SK-N-SH treated with all-trans-retinoic acid at 6 μM for 48 hours (cell line): ENCODE results near the gene MADD.

ENCODE experiments used
- ATAC-seq: fragments of 200-7000 bp; cut with Tn5 transposase; 3 replicates; pipeline ENCODE4 v1.9.1; 2020; ENCODE audit warnings: mild to moderate bottlenecking, moderate library complexity
- ARNTL ChIP-seq: fragments of 450-650 bp; formaldehyde crosslinking; IDR thresholded peaks from 2 replicates; pipeline ENCODE4 v1.5.0; 2020; ENCODE audit warnings: low read depth, mild to moderate bottlenecking, moderate library complexity, borderline replicate concordance
- BACH2 ChIP-seq: fragments of 250-450 bp; sonication (Bioruptor Pico); IDR thresholded peaks from 2 replicates; pipeline ENCODE4 v1.9.0; 2021; ENCODE audit warnings: mild to moderate bottlenecking, borderline replicate concordance
- CSDC2 ChIP-seq: fragments of 250-450 bp; sonication (Bioruptor Pico); IDR thresholded peaks from 2 replicates; pipeline ENCODE4 v1.5.0; 2020; ENCODE audit warnings: mild to moderate bottlenecking, moderate library complexity
- CSRNP3 ChIP-seq: fragments of 250-450 bp; sonication (Bioruptor Pico); IDR thresholded peaks from 2 replicates; pipeline ENCODE4 v1.5.1; 2021; ENCODE audit warnings: mild to moderate bottlenecking, moderate library complexity
- ESRRG ChIP-seq: fragments of 250-450 bp; sonication (Bioruptor Pico); IDR thresholded peaks from 2 replicates; pipeline ENCODE4 v1.6.1; 2021; ENCODE audit warnings: mild to moderate bottlenecking
- GLIS3 ChIP-seq: fragments of 250-450 bp; sonication (Bioruptor Pico); IDR thresholded peaks from 2 replicates; pipeline ENCODE4 v1.5.0; 2020; ENCODE audit warnings: mild to moderate bottlenecking, moderate library complexity
- ISL1 ChIP-seq: fragments of 250-450 bp; sonication (Bioruptor Pico); IDR thresholded peaks from 2 replicates; pipeline ENCODE4 v2.1.2; 2022; ENCODE audit warnings: mild to moderate bottlenecking, moderate library complexity
- PATZ1 ChIP-seq: fragments of 250-450 bp; sonication (Bioruptor Pico); IDR thresholded peaks from 2 replicates; pipeline ENCODE4 v1.8.0; 2020; ENCODE audit warnings: mild to moderate bottlenecking, moderate library complexity, borderline replicate concordance
- POU6F1 ChIP-seq: fragments of 250-450 bp; sonication (Bioruptor Pico); IDR thresholded peaks from 2 replicates; pipeline ENCODE4 v1.8.0; 2021; ENCODE audit warnings: low read depth, mild to moderate bottlenecking, moderate library complexity, borderline replicate concordance
- RARB ChIP-seq: fragments of 250-450 bp; sonication (Bioruptor Pico); IDR thresholded peaks from 2 replicates; pipeline ENCODE4 v1.8.0; 2021; ENCODE audit warnings: mild to moderate bottlenecking, moderate library complexity
- SNAI2 ChIP-seq: fragments of 250-450 bp; sonication (Bioruptor Pico); IDR thresholded peaks from 2 replicates; pipeline ENCODE4 v1.5.0; 2020; ENCODE audit warnings: mild to moderate bottlenecking, moderate library complexity
- TCF4 ChIP-seq: fragments of 250-450 bp; sonication (Bioruptor Pico); IDR thresholded peaks from 2 replicates; pipeline ENCODE4 v1.8.0; 2021; ENCODE audit warnings: mild to moderate bottlenecking, moderate library complexity, borderline replicate concordance
- TOX ChIP-seq: fragments of 250-450 bp; sonication (Bioruptor Pico); IDR thresholded peaks from 2 replicates; pipeline ENCODE4 v1.8.0; 2021; ENCODE audit warnings: mild to moderate bottlenecking, moderate library complexity, borderline replicate concordance
- TSHZ2 ChIP-seq: fragments of 250-450 bp; sonication (Bioruptor Pico); IDR thresholded peaks from 2 replicates; pipeline ENCODE4 v1.5.0; 2020; ENCODE audit warnings: mild to moderate bottlenecking, moderate library complexity
- ZFP3 ChIP-seq: fragments of 250-450 bp; sonication (Bioruptor Pico); IDR thresholded peaks from 2 replicates; pipeline ENCODE4 v1.5.0; 2020; ENCODE audit warnings: mild to moderate bottlenecking, moderate library complexity
- ZFP30 ChIP-seq: fragments of 450-650 bp; formaldehyde crosslinking; IDR thresholded peaks from 2 replicates; pipeline ENCODE4 v1.5.0; 2022; ENCODE audit warnings: mild to moderate bottlenecking, moderate library complexity
- ZNF565 ChIP-seq: fragments of 450-650 bp; formaldehyde crosslinking; conservative IDR thresholded peaks from 2 replicates; pipeline ENCODE4 v1.5.0; 2020; ENCODE audit warnings: low read depth, mild to moderate bottlenecking, moderate library complexity
- ZNF70 ChIP-seq: fragments of 450-650 bp; formaldehyde crosslinking; IDR thresholded peaks from 2 replicates; pipeline ENCODE4 v1.5.0; 2020; ENCODE audit warnings: mild to moderate bottlenecking, moderate library complexity
- ZNF8 ChIP-seq: fragments of 450-650 bp; formaldehyde crosslinking; IDR thresholded peaks from 2 replicates; pipeline ENCODE4 v1.5.0; 2020; ENCODE audit warnings: mild to moderate bottlenecking, moderate library complexity

Gene MADD

GRCh38 chr11:47269829-47270305, at the start of gene MADD:
MADD (plus strand) TSS chr11:47270133.
- TF ChIP-seq ZNF8 (CRISPR knock-in tag), result no peak
- TF ChIP-seq ARNTL (CRISPR knock-in tag), result no peak
- TF ChIP-seq, all 23 proteins: peak for 0

GRCh38 chr11:47220401-47220821, 49.5 kb upstream of the MADD start:
- peak; percentile 54 for ATAC-seq
- TF ChIP-seq ISL1 (CRISPR knock-in tag) (peak; percentile 28; the same call in 1 of the 2 replicates), PATZ1 (CRISPR knock-in tag) (no peak)

More at GRCh38 chr11:47269829-47270305, at the start of gene MADD:
- ATAC-seq, result peak; percentile 86

GRCh38 chr11:47222696-47223095, 47.2 kb upstream of the MADD start:
- ATAC-seq, result no peak
- no peak for TF ChIP-seq CSRNP3 (CRISPR knock-in tag)
- TF ChIP-seq GLIS3 (CRISPR knock-in tag), result no peak
- TF ChIP-seq ARNTL (CRISPR knock-in tag), result no peak
- no peak for TF ChIP-seq ESRRG (CRISPR knock-in tag)
- TF ChIP-seq PATZ1 (CRISPR knock-in tag), result no peak
- TF ChIP-seq, all 23 proteins: peak for 0

GRCh38 chr11:47225552-47226400, 44.2 kb upstream of the MADD start:
- ATAC-seq, result no peak
- TF ChIP-seq BACH2 (CRISPR knock-in tag) (no peak), TSHZ2 (CRISPR knock-in tag) (no peak), ZNF70 (CRISPR knock-in tag) (no peak), CSRNP3 (CRISPR knock-in tag) (no peak), RARB (CRISPR knock-in tag) (no peak), ZFP3 (CRISPR knock-in tag) (no peak), ISL1 (CRISPR knock-in tag) (no peak)

GRCh38 chr11:47229161-47229560, 40.8 kb upstream of the MADD start:
- no peak for ATAC-seq
- TF ChIP-seq TOX (CRISPR knock-in tag), result no peak
- no peak for TF ChIP-seq POU6F1
- no peak for TF ChIP-seq ZNF8 (CRISPR knock-in tag)
- no peak for TF ChIP-seq ZNF565 (CRISPR knock-in tag)
- no peak for TF ChIP-seq ZFP30
- TF ChIP-seq CSRNP3 (CRISPR knock-in tag), result no peak
- TF ChIP-seq CSDC2 (CRISPR knock-in tag), result no peak
- TF ChIP-seq ZNF70 (CRISPR knock-in tag), result no peak
- no peak for TF ChIP-seq BACH2 (CRISPR knock-in tag)
- TF ChIP-seq SNAI2 (CRISPR knock-in tag), result no peak
- no peak for TF ChIP-seq RARB (CRISPR knock-in tag)
- no peak for TF ChIP-seq ZFP3 (CRISPR knock-in tag)
- TF ChIP-seq TCF4 (CRISPR knock-in tag), result no peak
